Activated T-cell treated with anti-CD3 and anti-CD28 coated beads for 4 hours (primary cell): Measurements from ENCODE around the gene PIP4K2A.

Source experiments
- DNase-seq: peaks from one replicate; pipeline ENCODE4 v3.0.0-alpha.2; 2020

Gene PIP4K2A

GRCh38 chr10:22589851-22590514, 124.4 kb downstream of the PIP4K2A start:
- no peak for DNase-seq

DNA sequence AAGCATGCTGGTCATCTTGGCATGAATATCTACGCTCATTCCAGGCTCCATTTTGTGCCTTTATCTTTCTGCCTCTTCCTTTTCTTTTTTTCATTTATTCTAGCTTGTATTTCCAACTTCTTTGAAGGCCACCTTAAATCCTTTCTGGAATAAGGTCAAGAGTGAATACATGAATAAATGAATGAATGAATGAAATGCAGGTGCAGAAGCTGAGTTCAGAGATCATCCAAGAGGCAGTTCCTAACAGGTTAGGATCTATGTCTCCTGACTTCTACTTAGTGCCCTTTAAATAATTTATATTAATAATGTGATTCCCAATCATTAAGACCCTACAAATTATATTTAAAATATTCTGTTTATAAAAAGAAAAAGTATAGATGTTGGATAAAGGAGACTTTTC, 125.9 kb downstream of the PIP4K2A start:
- no peak for DNase-seq

DNA sequence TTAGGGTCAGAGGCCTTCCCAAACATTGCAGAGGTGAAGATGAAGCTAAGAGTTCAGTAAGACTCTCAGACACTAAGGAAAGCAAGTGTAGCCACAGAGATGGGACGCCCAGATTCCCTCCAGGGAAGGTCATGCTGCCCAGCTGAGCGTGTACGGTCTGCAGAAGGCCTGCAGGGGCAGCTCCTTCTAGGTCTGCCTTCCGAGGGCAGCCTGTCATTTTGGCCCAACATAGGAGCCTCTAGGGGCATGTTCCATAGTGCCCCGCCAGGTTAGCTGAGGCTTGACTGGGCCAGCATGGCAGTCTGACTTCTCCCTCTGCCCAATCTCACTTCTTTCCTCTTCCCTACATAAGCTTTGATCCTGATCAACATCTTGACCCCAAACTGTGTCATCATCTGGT, 130.7 kb downstream of the PIP4K2A start:
- DNase-seq: no peak

DNA sequence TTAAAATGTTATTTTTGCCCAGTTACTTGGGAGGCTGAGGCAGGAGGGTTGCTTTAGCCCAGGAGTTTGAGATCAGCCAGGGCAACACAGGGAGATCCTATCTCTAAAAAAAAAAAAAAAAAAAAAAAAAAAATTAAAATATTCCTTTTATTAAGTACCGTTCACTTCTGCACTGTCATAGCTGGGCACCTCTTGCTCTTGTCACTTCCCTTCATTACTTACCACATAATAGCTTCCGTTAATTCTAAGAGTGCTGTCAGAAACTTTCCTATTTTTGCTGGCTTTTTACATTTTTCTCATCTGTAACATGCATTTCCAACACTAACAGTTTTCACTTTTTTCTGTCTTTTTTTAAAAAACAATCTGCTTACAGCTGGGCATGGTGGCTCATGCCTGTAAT, 132.9 kb downstream of the PIP4K2A start:
- DNase-seq: no peak

GRCh38 chr10:22580711-22581110, 133.7 kb downstream of the PIP4K2A start:
- no peak for DNase-seq

- DNase-seq: no peak
These were observed 134.6 kb downstream of the PIP4K2A start for GRCh38 chr10:22579826-22580225.

GRCh38 chr10:22573820-22574569, 140.4 kb downstream of the PIP4K2A start:
- no peak for DNase-seq

- DNase-seq: no peak
These were observed 143.5 kb downstream of the PIP4K2A start for GRCh38 chr10:22570733-22571430.

GRCh38 chr10:22570234-22570633, 144.1 kb downstream of the PIP4K2A start:
- no peak for DNase-seq

DNA sequence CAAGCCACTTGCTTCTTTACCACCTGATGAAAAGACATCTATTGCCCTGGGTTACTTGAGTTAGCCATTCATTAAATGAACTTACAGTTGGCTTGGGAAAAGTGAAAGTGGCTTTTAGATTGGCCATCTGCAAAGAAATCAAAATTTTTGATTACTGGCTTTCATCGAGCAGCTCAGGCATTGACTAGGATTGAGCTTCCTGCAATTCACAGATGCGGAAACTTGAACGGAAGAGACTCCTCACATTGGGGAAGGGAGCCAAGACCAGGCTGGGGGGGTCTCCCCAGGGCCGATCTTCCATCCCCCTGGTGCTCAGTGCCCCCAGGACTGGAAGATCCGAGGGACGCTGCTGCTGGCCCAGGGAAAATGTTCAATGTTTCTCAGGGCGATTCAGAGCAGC, 145.4 kb downstream of the PIP4K2A start:
- DNase-seq: no peak

GRCh38 chr10:22564060-22564459, 150.3 kb downstream of the PIP4K2A start:
- DNase-seq: no peak

GRCh38 chr10:22561909-22562308, 152.5 kb downstream of the PIP4K2A start:
- DNase-seq: no peak

- DNase-seq: no peak
These were observed 153.5 kb downstream of the PIP4K2A start for GRCh38 chr10:22560913-22561239.

GRCh38 chr10:22560096-22560912, 154.1 kb downstream of the PIP4K2A start:
- DNase-seq: no peak

- DNase-seq: no peak
These were observed 157.1 kb downstream of the PIP4K2A start for GRCh38 chr10:22557321-22557720.

GRCh38 chr10:22556774-22557173, 157.6 kb downstream of the PIP4K2A start:
- no peak for DNase-seq

DNA sequence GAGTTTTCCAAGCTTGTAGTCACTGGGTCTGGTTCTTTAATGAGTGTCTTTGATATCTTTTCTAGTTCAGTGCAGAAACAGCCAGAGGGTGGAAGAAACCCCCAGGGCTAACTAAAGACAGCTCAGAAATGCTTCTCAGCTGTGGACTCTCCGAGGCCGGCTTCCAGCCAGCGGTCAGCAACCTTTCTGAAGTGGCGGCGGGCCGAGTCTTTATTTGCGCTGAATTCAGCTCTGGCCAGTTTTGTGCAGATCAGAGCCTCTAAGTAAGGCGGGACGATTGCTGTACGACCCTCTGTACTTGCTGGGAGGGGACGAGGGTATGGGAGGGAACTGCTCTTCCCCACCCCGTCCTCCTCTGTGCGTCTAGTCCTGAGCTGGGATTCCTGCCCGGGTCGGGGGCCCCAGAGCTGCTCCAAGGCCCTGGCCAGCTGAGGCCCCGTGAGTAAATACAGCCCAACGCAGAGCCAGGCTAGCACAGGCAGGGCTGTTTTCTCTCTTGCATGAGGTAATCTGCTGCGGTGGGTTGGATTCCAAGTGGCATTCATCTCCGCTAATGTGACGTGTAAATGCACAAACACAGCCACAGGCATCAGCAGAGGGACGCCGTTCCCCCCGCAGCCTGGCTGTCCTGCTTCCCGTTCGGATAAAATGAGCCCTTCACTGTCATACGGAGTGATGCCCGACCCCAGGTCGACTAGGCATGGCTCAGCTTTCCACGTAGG, 159.8 kb downstream of the PIP4K2A start:
- no peak for DNase-seq

- no peak for DNase-seq
These were observed 160.9 kb downstream of the PIP4K2A start for GRCh38 chr10:22553452-22553995.

GRCh38 chr10:22552888-22553378, 161.4 kb downstream of the PIP4K2A start:
- DNase-seq: no peak

- DNase-seq: no peak
These were observed 162.6 kb downstream of the PIP4K2A start for GRCh38 chr10:22551681-22552365.

GRCh38 chr10:22550732-22551131, 163.6 kb downstream of the PIP4K2A start:
- DNase-seq: peak; percentile 67
